DMS79 (cell line): ENCODE measurements around the gene SLCO3A1.
"Not testable (repeated sequence)": the region's sequence is repeated elsewhere in the genome, so short reads cannot be mapped to it uniquely, and the experiment has no call there.

Source experiments
- DNase-seq: peaks from one replicate; lab custom pipeline; 2025; lab: John Stamatoyannopoulos, UW

SLCO3A1 gene

GRCh38 chr15:92035551-92035950 lies 182.0 kb downstream of the SLCO3A1 start:
- no peak for DNase-seq

DNA sequence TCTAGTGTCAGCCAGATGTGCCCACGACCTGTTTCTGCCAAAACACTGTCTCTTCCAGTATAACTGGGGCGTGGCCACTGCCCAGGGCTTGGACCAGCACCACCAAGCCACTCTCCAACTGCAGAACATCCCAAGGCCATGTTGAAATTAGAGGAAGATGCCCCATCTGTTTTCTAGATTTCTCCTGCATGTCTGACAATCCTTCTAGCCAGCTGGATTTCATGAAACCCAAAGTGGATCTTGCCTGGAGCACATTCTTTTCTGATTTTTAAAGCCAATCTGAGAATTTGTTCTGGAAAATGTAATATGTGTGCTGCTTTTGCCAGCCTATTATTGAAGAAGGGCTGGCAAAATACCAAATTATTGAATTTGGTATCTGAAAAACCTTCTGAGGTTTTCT lies 182.5 kb downstream of the SLCO3A1 start:
- DNase-seq, result no peak

DNA sequence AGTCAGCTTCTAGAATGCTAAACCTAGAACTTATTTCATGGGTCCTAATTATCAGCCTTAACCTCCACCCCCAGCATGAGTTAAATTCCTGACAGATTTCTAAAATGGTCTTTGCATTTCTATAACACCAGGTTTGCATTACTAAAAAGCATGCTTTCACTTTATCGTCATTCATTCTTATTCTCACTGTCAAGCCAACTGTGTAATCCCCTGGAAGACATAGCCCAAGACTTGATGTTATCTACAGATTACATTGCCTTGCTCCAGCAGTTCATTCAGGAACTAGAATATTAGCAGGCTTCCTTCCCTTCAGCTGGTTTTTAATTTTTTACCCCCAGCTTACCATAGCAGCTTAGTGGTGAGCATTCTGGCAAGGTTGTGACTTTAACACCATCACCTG lies 184.0 kb downstream of the SLCO3A1 start:
- no peak for DNase-seq

DNA sequence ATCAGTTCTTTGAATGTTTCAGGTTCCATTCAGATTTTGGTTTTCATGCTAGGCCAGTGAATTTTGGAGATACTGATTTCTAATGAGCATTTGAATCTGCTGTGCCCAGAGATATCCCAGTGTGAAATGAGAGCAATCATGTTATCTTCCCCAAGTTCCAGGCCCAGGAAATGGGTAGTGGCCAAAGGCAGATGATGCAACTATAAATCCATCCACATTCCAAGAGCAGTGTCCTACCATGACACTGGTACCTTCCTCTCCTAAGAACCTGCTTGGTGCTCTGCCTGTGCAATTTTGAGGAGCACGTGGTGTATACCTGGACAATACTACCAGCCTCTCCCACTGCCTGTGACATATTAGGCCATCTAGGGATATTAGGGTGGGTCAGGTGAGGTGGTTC lies 186.8 kb downstream of the SLCO3A1 start:
- DNase-seq, result no peak

DNA sequence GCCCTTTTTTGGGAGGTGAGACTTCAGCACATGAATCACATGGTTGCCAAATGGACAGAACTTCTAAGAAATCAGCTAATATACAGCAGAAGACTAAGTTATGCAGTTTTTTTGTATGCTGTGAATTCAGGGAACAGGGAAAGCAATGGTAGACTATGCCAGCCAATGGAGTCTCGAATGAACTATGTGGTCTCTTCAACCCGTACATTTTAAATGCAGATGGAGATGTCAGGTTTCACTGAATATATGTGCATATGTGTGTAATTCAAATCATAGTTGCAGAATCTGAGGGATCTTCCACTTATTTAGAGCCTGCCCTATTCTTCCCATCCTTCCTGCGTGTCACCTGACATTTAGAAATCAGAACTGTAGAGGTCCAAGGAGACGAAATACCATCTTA lies 187.9 kb downstream of the SLCO3A1 start:
- no peak for DNase-seq

- DNase-seq, result no peak
Measured at GRCh38 chr15:92043283-92043682, 189.8 kb downstream of the SLCO3A1 start.

DNA sequence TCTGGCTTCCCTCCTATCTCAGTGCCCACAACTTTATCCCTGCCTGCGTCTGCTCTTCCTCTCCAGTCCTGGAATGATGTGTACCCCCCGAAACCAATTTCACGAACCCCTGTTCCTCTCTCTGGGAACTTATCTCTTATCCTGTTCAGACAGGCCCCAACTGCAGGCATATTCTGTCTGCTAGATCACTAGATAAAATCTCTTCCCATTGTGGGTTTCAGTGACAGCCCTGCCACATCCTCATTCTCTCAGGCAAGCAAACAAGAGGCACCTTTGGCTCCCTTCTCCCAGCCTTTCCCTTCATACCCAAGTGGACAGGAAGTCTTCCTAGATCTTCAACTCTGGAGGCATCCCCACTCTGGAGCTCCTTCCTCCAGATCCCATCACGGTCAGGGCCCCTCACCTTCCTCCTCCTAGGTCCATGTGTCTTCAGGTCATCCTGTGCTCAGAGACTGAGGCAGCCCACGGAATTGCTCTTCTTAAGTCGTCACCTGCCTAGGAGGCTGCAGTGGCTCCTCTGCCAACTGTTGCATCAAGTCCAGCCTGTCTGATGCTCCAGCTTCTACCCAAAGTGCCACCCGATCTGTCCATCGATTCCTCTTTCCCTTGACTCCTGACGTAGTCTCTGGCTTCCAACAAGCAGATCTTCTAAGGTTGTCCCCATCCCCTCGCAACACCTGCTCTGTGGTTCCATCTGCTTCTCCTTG lies 190.8 kb downstream of the SLCO3A1 start:
- no peak for DNase-seq

DNA sequence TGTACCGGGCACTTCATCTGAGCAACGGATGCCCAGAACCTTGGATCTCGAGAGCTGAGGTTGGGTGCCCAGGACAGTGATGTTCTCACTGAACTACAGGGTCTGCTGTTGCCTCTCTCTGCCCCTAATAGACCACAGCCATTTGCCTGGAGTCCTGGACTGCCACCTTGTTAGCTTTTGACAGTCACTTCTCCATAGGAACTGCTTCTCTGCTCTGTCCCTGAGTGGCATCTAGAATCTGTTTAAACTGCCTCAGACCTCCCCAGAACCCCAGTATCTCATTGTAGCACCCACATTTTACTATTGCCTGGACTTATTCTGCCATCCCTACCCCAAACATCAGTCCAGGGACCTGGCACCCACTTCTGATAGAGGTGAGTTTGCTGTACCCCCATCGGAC lies 194.4 kb downstream of the SLCO3A1 start:
- DNase-seq, result no peak

DNA sequence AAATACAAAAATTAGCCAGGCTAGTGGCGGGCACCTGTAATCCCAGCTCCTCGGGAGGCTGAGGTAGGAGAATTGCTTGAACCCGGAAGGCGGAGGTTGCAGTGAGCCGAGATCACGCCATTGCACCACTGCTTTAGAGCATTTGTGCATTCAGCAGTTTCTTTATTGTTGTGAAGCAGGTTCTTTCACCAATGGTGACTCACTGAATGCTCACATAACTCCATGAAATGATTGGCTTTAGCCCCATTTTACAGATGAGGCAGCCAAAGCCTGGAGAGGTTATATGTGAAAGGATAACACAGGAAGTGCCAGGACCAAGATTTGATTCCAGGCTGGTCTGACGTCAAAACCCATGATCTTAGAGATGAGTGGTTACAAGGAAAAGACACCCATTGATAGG lies 195.2 kb downstream of the SLCO3A1 start:
- no peak for DNase-seq

DNA sequence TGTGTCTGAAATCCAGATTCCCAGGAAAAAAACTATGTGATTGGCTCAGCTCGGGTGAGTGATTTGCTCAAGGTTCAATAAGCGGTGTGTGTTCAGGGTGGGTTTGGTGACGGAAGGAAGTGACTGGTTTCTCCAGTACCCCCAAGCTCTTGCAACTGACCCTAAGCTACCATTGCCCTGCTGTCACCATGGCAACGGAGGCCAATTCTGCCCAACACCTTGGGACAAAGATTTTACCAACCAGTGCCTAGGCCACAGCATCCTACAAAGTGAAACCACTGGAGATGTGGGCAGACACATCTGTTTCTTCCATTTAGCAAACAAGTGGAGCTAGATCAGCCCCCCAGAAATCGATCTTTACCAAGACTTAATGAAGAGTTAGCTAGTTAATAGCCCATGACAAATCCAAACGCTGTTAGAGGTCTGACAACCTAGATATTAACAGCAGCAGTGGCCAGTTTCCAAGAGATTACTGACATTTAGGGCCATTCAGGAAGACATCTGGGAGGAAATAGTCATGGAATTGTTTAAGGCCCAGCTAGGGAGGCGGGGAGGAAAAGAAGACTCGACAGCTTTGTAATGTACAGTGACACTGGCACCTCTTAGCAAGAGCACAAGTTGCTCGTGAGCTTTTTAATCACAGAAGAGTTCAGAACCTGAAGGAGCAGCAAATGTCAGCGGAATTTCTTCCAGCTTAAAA lies 195.9 kb downstream of the SLCO3A1 start:
- DNase-seq, result peak; percentile 2

DNA sequence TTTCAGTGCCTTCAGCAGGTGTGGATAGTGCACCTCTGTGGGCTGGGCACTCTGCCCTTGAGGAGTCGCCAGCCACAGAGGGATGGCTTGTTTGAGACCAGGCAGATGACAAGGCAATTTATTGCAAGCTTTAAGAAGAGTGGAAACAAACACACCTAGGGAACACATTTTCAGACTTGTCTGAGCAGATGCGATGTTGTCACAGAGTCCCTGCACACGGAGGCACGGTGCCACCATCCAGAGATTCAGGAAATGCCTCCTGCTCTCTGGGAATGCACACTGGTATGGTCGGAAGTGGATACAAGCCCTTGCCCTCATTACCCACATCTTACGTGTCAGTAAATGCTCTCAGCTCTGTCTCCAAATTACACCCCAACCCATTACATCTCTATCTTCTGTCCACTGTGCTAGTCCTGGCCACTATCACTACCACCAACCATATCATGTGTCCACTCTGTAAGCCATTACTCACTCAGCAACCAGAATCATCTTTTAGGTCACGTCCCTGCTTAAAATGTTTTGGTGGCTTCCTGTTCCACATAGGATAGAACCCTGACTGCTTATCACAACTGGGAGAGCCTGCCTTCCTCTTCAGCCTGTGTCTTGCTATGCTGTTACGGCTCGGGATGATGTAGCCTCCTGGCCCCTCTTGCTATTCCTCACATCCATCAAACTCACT lies 196.9 kb downstream of the SLCO3A1 start:
- DNase-seq, result no peak

GRCh38 chr15:92051716-92052115 lies 198.2 kb downstream of the SLCO3A1 start:
- DNase-seq, result no peak

- no peak for DNase-seq
Measured at GRCh38 chr15:92053753-92054316, 200.3 kb downstream of the SLCO3A1 start.

DNA sequence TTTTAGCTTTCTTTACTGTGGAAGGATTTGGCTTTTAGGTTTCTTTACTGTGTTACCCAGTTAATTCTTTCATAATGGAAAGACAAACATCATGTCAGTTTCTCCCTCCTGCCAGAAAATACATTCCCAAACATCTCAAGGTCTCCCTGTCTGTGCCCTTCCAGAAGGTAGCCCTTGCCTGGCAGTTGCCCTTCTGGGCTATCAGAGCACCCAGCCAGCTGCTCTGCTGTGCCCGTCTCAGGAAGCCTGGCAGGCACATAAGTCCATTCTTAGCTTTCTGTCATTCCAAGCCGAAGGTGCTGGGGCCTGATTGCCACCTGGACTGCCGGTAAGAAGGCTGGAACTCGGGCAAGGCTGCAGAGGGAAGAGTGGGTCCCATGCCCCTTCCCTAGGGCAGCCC lies 203.4 kb downstream of the SLCO3A1 start:
- no peak for DNase-seq

- no peak for DNase-seq
Measured at GRCh38 chr15:92059036-92059970, 205.8 kb downstream of the SLCO3A1 start.

DNA sequence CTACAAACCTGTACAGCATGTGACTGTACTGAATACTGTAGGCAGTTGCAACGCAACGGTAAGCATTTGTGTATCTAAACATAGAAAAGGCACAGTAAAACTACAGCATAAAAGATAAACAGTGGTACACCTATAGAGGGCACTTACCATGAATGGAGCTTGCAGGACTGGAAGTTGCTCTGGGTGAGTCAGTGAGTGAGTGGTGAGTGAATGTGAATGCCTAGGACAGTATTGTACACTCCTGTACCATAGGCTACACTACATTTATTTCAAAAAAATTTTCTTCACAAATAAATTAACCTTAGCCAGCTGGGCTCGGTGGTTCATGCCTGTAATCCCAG lies 206.4 kb downstream of the SLCO3A1 start:
- DNase-seq, result not testable (repeated sequence)

DNA sequence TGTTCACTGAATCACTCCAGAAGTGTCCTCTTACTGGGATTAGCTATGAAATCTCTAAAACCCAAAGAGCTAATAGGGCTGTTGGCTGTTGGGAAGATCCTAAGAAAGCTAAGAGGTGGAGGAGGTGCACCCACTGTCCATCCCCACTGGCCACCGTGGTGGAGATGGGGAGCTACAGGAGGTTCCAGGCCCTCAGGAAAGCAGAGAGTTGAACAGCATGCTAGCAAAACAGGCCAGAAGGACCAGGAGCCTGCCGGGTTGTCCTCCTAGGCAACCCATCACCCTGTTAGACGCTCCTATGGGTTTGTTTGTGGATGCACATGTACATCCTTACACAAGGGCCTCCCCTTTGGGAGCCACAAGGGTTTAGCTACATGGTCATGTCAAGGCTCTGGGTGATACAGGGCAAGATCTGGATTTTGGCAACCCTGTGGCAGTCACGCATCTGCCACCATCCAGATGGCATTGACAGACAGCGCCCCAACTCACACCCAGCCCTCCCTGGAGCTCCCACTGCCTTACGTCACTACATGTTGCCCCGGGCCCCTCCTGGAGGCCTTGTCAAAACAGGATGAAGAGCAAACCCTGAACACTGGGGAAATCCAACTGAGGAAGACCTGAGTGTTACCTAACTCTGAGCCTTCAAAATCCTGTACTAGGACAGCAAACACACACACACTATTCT lies 208.1 kb downstream of the SLCO3A1 start:
- DNase-seq, result no peak

- no peak for DNase-seq
Measured at GRCh38 chr15:92062505-92062904, 209.0 kb downstream of the SLCO3A1 start.

- DNase-seq, result no peak
Measured at GRCh38 chr15:92068121-92068520, 214.6 kb downstream of the SLCO3A1 start.

DNA sequence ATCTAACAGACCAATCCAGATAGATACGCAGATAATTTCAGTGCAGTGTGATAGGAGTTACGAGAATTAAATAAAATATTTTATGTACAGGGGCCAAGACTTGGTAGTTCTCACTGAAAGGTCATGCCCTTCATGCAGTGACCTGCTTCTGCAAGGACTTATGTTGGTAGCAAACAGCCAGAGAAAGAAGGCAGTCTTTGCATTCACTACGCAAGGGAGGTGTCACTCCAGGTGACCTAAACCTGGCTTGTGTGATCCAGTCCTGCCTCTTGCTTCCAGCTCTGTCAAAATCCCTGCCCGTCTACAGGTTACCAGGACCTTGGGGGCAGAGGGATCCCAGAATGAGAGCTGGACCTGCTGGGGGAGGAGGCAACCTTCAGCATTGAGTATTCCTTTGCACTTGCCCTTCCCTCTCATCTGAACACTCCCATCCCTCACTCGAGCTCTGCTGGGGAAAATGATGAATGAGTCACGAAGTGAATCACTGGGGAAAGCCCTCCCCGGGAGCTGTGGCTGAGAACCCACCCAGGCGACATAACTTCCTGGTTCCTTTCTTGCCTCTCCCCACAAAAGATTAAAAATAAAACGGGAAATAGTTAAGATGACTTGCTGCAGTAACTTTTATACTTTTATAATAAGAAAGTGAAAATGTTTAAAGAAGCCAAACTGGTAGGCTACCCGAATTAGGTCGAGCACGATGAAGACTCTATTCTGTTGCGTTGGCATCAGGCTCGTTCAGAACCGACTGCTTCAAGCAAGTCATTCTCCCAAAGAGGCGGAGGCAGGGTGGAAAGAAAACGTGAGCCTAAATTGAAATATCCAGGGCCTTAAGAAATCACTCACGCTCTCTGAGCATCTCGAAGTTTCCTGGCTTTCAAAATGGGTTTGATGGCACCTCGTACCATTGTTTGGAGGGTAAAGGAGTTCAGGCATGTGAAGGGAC lies 216.1 kb downstream of the SLCO3A1 start:
- no peak for DNase-seq
